ENCODE data around the gene CFTR.

Gene CFTR

GRCh38 chr7:117675497-117676435 is 195.9 kb downstream of the CFTR start:
- no peak for TF ChIP-seq TAF1 (IDR thresholded peaks at IDR 0.05; ENCODE audit: borderline replicate concordance, insufficient read depth, low read length)
- TF ChIP-seq, protein P1, sequence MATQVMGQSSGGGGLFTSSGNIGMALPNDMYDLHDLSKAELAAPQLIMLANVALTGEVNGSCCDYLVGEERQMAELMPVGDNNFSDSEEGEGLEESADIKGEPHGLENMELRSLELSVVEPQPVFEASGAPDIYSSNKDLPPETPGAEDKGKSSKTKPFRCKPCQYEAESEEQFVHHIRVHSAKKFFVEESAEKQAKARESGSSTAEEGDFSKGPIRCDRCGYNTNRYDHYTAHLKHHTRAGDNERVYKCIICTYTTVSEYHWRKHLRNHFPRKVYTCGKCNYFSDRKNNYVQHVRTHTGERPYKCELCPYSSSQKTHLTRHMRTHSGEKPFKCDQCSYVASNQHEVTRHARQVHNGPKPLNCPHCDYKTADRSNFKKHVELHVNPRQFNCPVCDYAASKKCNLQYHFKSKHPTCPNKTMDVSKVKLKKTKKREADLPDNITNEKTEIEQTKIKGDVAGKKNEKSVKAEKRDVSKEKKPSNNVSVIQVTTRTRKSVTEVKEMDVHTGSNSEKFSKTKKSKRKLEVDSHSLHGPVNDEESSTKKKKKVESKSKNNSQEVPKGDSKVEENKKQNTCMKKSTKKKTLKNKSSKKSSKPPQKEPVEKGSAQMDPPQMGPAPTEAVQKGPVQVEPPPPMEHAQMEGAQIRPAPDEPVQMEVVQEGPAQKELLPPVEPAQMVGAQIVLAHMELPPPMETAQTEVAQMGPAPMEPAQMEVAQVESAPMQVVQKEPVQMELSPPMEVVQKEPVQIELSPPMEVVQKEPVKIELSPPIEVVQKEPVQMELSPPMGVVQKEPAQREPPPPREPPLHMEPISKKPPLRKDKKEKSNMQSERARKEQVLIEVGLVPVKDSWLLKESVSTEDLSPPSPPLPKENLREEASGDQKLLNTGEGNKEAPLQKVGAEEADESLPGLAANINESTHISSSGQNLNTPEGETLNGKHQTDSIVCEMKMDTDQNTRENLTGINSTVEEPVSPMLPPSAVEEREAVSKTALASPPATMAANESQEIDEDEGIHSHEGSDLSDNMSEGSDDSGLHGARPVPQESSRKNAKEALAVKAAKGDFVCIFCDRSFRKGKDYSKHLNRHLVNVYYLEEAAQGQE (IDR thresholded peaks at IDR 0.05; ENCODE audit: insufficient read depth in 1 of 2, low read depth in 2 of 2, low read length in 2 of 2): no peak
- TF ChIP-seq SIN3A (IDR thresholded peaks at IDR 0.05; ENCODE audit: borderline replicate concordance, insufficient read depth, low read length): no peak
- TF ChIP-seq FOXP2 (optimal IDR thresholded peaks at IDR 0.05; ENCODE audit: borderline replicate concordance, extremely low read depth, extremely low read length, insufficient read depth): no peak
- no peak for TF ChIP-seq POLR2AphosphoS5 (IDR thresholded peaks at IDR 0.05; ENCODE audit: low read depth, low read length)

- no peak for TF ChIP-seq SIN3A (IDR thresholded peaks at IDR 0.05; ENCODE audit: borderline replicate concordance, insufficient read depth, low read length)
- TF ChIP-seq FOXP2 (optimal IDR thresholded peaks at IDR 0.05; ENCODE audit: borderline replicate concordance, extremely low read depth, extremely low read length, insufficient read depth): no peak
- TF ChIP-seq TAF1 (IDR thresholded peaks at IDR 0.05; ENCODE audit: borderline replicate concordance, insufficient read depth, low read length): no peak
- TF ChIP-seq, protein P1 (IDR thresholded peaks at IDR 0.05; ENCODE audit: insufficient read depth in 1 of 2, low read depth in 2 of 2, low read length in 2 of 2): no peak
- no peak for TF ChIP-seq POLR2AphosphoS5 (IDR thresholded peaks at IDR 0.05; ENCODE audit: low read depth, low read length)
Measured at GRCh38 chr7:117679120-117679519, 199.3 kb downstream of the CFTR start.

DNA sequence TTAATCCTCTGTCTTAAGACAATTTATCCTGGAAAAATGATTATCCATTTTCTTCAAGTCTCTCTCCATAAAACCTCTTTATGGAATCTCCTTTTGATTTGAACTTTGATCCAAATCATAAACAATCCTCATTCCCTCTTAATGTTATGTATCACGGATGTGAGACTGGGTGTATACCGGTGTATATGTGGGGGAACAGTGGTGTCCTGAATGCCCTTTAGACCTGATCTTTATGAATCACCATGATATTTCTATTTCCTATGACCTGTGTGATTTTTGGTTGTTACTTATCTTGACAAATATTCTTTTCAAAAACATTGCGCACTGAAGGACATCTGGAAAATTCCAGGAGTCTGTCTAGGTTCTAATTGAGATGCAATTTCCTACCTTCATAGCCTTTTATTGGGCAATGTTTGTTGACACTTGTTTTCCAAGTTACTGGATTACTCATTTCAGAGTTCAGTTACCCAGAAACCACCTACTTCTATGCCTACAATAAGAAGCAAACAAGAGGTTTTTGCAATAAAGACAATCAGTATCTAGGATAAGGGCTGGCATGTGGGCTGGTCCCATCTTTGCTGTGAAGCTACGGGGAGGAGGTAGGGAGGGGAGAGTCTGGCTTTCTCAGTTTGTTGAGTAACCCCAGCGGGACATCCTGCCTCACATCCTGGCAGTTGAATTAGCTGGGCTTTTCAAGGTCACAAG is 203.0 kb downstream of the CFTR start:
- TF ChIP-seq TAF1 (IDR thresholded peaks at IDR 0.05; ENCODE audit: borderline replicate concordance, insufficient read depth, low read length): no peak
- TF ChIP-seq SIN3A (IDR thresholded peaks at IDR 0.05; ENCODE audit: borderline replicate concordance, insufficient read depth, low read length): no peak
- TF ChIP-seq, protein P1 (IDR thresholded peaks at IDR 0.05; ENCODE audit: insufficient read depth in 1 of 2, low read depth in 2 of 2, low read length in 2 of 2): no peak
- no peak for TF ChIP-seq POLR2AphosphoS5 (IDR thresholded peaks at IDR 0.05; ENCODE audit: low read depth, low read length)
- no peak for TF ChIP-seq FOXP2 (optimal IDR thresholded peaks at IDR 0.05; ENCODE audit: borderline replicate concordance, extremely low read depth, extremely low read length, insufficient read depth)

- no peak for TF ChIP-seq SIN3A (IDR thresholded peaks at IDR 0.05; ENCODE audit: borderline replicate concordance, insufficient read depth, low read length)
- TF ChIP-seq, protein P1 (IDR thresholded peaks at IDR 0.05; ENCODE audit: insufficient read depth in 1 of 2, low read depth in 2 of 2, low read length in 2 of 2): no peak
- no peak for TF ChIP-seq POLR2AphosphoS5 (IDR thresholded peaks at IDR 0.05; ENCODE audit: low read depth, low read length)
- TF ChIP-seq FOXP2 (optimal IDR thresholded peaks at IDR 0.05; ENCODE audit: borderline replicate concordance, extremely low read depth, extremely low read length, insufficient read depth): no peak
- no peak for TF ChIP-seq TAF1 (IDR thresholded peaks at IDR 0.05; ENCODE audit: borderline replicate concordance, insufficient read depth, low read length)
Measured at GRCh38 chr7:117683430-117684175, 203.8 kb downstream of the CFTR start.
